Measurements from ENCODE around the gene S100A1. TPM values are rescaled to one million over a fixed set of nuclear protein-coding genes. Genes with fewer than 3 reads are reported as not detected.

Gene S100A1
- total and polyA plus RNA-seq, 2 of the 13 experiments (the other 11 are each of a cell fraction or from before 2014, with no cell fraction given): 120 to 251 TPM

DNA sequence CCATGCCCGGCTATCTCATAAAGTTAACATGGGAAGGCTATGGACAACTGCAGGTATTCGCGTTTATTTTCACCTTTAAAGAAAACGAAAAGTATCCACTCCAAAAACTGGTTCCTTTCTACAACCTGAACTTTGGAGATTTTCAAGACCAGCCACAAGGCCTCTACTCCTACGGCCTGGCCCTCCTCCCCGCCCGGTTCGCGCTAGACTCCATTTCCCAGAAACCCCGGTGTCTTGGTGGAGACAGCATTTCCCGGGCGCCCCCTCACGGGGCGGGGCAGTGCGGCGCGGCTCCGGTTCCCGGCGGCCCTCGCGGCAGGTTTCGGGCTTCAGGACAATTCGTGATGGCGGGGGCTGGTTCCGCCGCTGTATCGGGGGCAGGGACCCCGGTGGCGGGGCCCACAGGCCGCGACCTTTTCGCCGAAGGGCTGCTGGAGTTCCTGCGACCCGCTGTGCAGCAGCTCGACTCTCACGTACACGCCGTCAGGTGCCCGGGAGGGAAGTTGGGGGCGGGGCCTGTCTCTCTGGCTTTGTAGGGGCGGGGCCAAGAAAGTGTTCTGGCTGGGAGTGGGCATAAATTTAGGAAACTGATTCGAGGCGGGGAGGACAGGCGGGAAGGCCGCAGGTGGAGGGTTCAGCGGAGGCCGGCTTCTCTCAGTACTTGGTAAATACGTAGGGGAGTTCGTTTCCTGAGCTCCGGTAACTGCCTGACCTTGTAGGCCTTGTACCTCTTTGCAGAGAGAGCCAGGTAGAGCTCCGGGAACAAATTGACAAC is 30.4 kb downstream of the S100A1 start, which contains the start of gene SNAPIN (continued):
- TF ChIP-seq, protein P1, sequence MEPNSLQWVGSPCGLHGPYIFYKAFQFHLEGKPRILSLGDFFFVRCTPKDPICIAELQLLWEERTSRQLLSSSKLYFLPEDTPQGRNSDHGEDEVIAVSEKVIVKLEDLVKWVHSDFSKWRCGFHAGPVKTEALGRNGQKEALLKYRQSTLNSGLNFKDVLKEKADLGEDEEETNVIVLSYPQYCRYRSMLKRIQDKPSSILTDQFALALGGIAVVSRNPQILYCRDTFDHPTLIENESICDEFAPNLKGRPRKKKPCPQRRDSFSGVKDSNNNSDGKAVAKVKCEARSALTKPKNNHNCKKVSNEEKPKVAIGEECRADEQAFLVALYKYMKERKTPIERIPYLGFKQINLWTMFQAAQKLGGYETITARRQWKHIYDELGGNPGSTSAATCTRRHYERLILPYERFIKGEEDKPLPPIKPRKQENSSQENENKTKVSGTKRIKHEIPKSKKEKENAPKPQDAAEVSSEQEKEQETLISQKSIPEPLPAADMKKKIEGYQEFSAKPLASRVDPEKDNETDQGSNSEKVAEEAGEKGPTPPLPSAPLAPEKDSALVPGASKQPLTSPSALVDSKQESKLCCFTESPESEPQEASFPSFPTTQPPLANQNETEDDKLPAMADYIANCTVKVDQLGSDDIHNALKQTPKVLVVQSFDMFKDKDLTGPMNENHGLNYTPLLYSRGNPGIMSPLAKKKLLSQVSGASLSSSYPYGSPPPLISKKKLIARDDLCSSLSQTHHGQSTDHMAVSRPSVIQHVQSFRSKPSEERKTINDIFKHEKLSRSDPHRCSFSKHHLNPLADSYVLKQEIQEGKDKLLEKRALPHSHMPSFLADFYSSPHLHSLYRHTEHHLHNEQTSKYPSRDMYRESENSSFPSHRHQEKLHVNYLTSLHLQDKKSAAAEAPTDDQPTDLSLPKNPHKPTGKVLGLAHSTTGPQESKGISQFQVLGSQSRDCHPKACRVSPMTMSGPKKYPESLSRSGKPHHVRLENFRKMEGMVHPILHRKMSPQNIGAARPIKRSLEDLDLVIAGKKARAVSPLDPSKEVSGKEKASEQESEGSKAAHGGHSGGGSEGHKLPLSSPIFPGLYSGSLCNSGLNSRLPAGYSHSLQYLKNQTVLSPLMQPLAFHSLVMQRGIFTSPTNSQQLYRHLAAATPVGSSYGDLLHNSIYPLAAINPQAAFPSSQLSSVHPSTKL (CRISPR knock-in tag; IDR thresholded peaks at IDR 0.05): peak; percentile 56; the same call in 1 of the 2 replicates
- TF ChIP-seq, protein P2, sequence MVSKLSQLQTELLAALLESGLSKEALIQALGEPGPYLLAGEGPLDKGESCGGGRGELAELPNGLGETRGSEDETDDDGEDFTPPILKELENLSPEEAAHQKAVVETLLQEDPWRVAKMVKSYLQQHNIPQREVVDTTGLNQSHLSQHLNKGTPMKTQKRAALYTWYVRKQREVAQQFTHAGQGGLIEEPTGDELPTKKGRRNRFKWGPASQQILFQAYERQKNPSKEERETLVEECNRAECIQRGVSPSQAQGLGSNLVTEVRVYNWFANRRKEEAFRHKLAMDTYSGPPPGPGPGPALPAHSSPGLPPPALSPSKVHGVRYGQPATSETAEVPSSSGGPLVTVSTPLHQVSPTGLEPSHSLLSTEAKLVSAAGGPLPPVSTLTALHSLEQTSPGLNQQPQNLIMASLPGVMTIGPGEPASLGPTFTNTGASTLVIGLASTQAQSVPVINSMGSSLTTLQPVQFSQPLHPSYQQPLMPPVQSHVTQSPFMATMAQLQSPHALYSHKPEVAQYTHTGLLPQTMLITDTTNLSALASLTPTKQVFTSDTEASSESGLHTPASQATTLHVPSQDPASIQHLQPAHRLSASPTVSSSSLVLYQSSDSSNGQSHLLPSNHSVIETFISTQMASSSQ (IDR thresholded peaks at IDR 0.05; ENCODE audit: low read depth): no peak
- TF ChIP-seq, protein P2 (CRISPR knock-in tag; IDR thresholded peaks at IDR 0.05; ENCODE audit: borderline replicate concordance): peak; percentile 32; the same call in 1 of the 2 replicates
- TF ChIP-seq TOE1 (CRISPR knock-in tag; IDR thresholded peaks at IDR 0.05): no peak
- TF ChIP-seq RARG (CRISPR knock-in tag; IDR thresholded peaks at IDR 0.05; ENCODE audit: low read depth): no peak
- no peak; the same call in 1 of the 2 replicates for TF ChIP-seq TGIF2 (CRISPR knock-in tag; IDR thresholded peaks at IDR 0.05)
- no peak for TF ChIP-seq NONO (IDR thresholded peaks at IDR 0.05)
- TF ChIP-seq NONO (CRISPR knock-in tag; conservative IDR thresholded peaks at IDR 0.05): peak; percentile 76; the same call in 1 of the 2 replicates
- no peak for TF ChIP-seq NFATC3 (CRISPR knock-in tag; IDR thresholded peaks at IDR 0.05)
- TF ChIP-seq ZNF530 (CRISPR knock-in tag; IDR thresholded peaks at IDR 0.05; ENCODE audit: low read depth): no peak
- TF ChIP-seq HOXD1 (CRISPR knock-in tag; IDR thresholded peaks at IDR 0.05): peak; percentile 41; the same call in 1 of the 2 replicates
- TF ChIP-seq ZKSCAN5 (CRISPR knock-in tag; IDR thresholded peaks at IDR 0.05): no peak
- TF ChIP-seq HNF4A (CRISPR knock-in tag; IDR thresholded peaks at IDR 0.05): no peak
- 0 out of 2 replicates have a peak, but pooled peaks have one; percentile 28 for TF ChIP-seq MIER2 (CRISPR knock-in tag; IDR thresholded peaks at IDR 0.05)
- peak; percentile 84 for TF ChIP-seq SAP130 (CRISPR knock-in tag; IDR thresholded peaks at IDR 0.05; ENCODE audit: low read depth)
- no peak for TF ChIP-seq REL (CRISPR knock-in tag; conservative IDR thresholded peaks at IDR 0.05)
- TF ChIP-seq, protein P3, sequence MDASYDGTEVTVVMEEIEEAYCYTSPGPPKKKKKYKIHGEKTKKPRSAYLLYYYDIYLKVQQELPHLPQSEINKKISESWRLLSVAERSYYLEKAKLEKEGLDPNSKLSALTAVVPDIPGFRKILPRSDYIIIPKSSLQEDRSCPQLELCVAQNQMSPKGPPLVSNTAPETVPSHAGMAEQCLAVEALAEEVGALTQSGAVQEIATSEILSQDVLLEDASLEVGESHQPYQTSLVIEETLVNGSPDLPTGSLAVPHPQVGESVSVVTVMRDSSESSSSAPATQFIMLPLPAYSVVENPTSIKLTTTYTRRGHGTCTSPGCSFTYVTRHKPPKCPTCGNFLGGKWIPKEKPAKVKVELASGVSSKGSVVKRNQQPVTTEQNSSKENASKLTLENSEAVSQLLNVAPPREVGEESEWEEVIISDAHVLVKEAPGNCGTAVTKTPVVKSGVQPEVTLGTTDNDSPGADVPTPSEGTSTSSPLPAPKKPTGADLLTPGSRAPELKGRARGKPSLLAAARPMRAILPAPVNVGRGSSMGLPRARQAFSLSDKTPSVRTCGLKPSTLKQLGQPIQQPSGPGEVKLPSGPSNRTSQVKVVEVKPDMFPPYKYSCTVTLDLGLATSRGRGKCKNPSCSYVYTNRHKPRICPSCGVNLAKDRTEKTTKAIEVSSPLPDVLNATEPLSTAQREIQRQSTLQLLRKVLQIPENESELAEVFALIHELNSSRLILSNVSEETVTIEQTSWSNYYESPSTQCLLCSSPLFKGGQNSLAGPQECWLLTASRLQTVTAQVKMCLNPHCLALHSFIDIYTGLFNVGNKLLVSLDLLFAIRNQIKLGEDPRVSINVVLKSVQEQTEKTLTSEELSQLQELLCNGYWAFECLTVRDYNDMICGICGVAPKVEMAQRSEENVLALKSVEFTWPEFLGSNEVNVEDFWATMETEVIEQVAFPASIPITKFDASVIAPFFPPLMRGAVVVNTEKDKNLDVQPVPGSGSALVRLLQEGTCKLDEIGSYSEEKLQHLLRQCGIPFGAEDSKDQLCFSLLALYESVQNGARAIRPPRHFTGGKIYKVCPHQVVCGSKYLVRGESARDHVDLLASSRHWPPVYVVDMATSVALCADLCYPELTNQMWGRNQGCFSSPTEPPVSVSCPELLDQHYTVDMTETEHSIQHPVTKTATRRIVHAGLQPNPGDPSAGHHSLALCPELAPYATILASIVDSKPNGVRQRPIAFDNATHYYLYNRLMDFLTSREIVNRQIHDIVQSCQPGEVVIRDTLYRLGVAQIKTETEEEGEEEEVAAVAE (CRISPR knock-in tag; IDR thresholded peaks at IDR 0.05; ENCODE audit: borderline replicate concordance): peak; percentile 94
- peak; percentile 44; the same call in 1 of the 2 replicates for TF ChIP-seq ZSCAN20 (CRISPR knock-in tag; IDR thresholded peaks at IDR 0.05; ENCODE audit: borderline replicate concordance)
